HEK293 (cell line): Measurements from ENCODE around the gene ALKBH3.

Experiments
- CTCF ChIA-PET: fragments of 350-600 bp; formaldehyde crosslinking; extraction: SDS; loops from one replicate; lab custom pipeline; 2021; ENCODE audit warnings: antibody characterized with exemption; lab: Yijun Ruan, JAX
- POLR2A ChIA-PET: fragments of 300-600 bp; formaldehyde crosslinking; extraction: SDS; loops from one replicate; lab custom pipeline; 2020; ENCODE audit warnings: antibody characterized with exemption, inconsistent platforms; lab: Yijun Ruan, JAX
- H3K27ac ChIP-seq: fragments of 200-500 bp; sonication (Bioruptor generic); 2 replicates; pipeline ENCODE4 v1.5.1; 2014; ENCODE audit warnings: low read depth, low read length, control low read depth, inconsistent platforms; ENCODE audit errors: extremely low read depth
- H3K36me3 ChIP-seq, 2 experiments: fragments of 200-500 bp in 1 of 2; sonication (Bioruptor generic) in 1 of 2; 1 replicate in 1 of 2; 2 replicates in 1 of 2; pipeline ENCODE4 v1.5.1; 2014 to 2017; ENCODE audit warnings: inconsistent platforms in 2 of 2, low read length in 2 of 2; ENCODE audit not compliant: control insufficient read depth in 2 of 2, insufficient read depth in 1 of 2
- H3K4me1 ChIP-seq: fragments of 200-500 bp; sonication (Bioruptor generic); 2 replicates; pipeline ENCODE4 v1.5.1; 2014; ENCODE audit warnings: mild to moderate bottlenecking, low read length, inconsistent platforms; ENCODE audit not compliant: control insufficient read depth, insufficient read depth
- H3K4me3 ChIP-seq: 2 replicates; pipeline ENCODE4 v1.5.1; 2011; ENCODE audit warnings: low read depth, mild to moderate bottlenecking, control low read depth, low read length, moderate library complexity
- H3K9me3 ChIP-seq: fragments of 200-500 bp; sonication (Bioruptor generic); 2 replicates; pipeline ENCODE4 v1.5.1; 2014; ENCODE audit warnings: low read depth, low read length, inconsistent platforms; ENCODE audit not compliant: control insufficient read depth, insufficient read depth
- EGR2 ChIP-seq: fragments of 450-650 bp; formaldehyde crosslinking; IDR thresholded peaks from 2 replicates; pipeline ENCODE4 v1.5.1; 2016; ENCODE audit warnings: low read depth, missing biosample characterization, missing genetic modification characterization
- HOXA7 ChIP-seq: sonication (generic); formaldehyde crosslinking; IDR thresholded peaks from 2 replicates; pipeline ENCODE4 v1.8.1; 2022; ENCODE audit warnings: missing genetic modification reagents, borderline replicate concordance
- HOXC10 ChIP-seq: sonication (generic); formaldehyde crosslinking; IDR thresholded peaks from 2 replicates; pipeline ENCODE4 v1.8.1; 2023; ENCODE audit warnings: mild to moderate bottlenecking, missing genetic modification reagents
- OSR2 ChIP-seq: fragments of 450-650 bp; formaldehyde crosslinking; IDR thresholded peaks from 2 replicates; pipeline ENCODE4 v1.5.1; 2016; ENCODE audit warnings: missing biosample characterization, missing genetic modification characterization
- PRDM1 ChIP-seq: fragments of 450-650 bp; formaldehyde crosslinking; IDR thresholded peaks from 2 replicates; pipeline ENCODE4; 2016; ENCODE audit warnings: missing biosample characterization, missing genetic modification characterization
- SALL2 ChIP-seq: fragments of 450-650 bp; formaldehyde crosslinking; IDR thresholded peaks from 2 replicates; pipeline ENCODE4 v1.5.0; 2017; ENCODE audit warnings: missing biosample characterization, mild to moderate bottlenecking, missing genetic modification characterization, borderline replicate concordance
- SP3 ChIP-seq: fragments of 450-650 bp; formaldehyde crosslinking; IDR thresholded peaks from 2 replicates; pipeline ENCODE4 v1.5.1; 2016; ENCODE audit warnings: missing biosample characterization, missing genetic modification characterization
- ZBTB21 ChIP-seq: fragments of 450-650 bp; formaldehyde crosslinking; IDR thresholded peaks from 2 replicates; pipeline ENCODE4 v1.5.1; 2017; ENCODE audit warnings: missing biosample characterization, missing genetic modification characterization
- ZEB2 ChIP-seq: fragments of 450-650 bp; formaldehyde crosslinking; IDR thresholded peaks from 2 replicates; pipeline ENCODE4 v1.5.1; 2016; ENCODE audit warnings: missing biosample characterization, missing genetic modification characterization
- ZFHX2 ChIP-seq: fragments of 450-650 bp; formaldehyde crosslinking; conservative IDR thresholded peaks from 2 replicates; pipeline ENCODE4 v1.5.1; 2016; ENCODE audit warnings: missing biosample characterization, missing genetic modification characterization
- ZIC2 ChIP-seq: fragments of 450-650 bp; formaldehyde crosslinking; IDR thresholded peaks from 2 replicates; pipeline ENCODE4 v1.5.1; 2016; ENCODE audit warnings: missing biosample characterization, missing genetic modification characterization
- ZNF10 ChIP-seq: fragments of 450-650 bp; formaldehyde crosslinking; IDR thresholded peaks from 2 replicates; pipeline ENCODE4 v1.5.1; 2017; ENCODE audit warnings: missing biosample characterization, missing genetic modification characterization
- ZNF121 ChIP-seq: fragments of 450-650 bp; formaldehyde crosslinking; IDR thresholded peaks from 2 replicates; pipeline ENCODE4 v1.5.1; 2016; ENCODE audit warnings: missing biosample characterization, missing genetic modification characterization
- ZNF214 ChIP-seq: fragments of 450-650 bp; formaldehyde crosslinking; IDR thresholded peaks from 2 replicates; pipeline ENCODE4 v1.5.1; 2017; ENCODE audit warnings: missing biosample characterization, mild to moderate bottlenecking, missing genetic modification characterization, borderline replicate concordance
- ZNF23 ChIP-seq: fragments of 450-650 bp; formaldehyde crosslinking; IDR thresholded peaks from 2 replicates; pipeline ENCODE4 v1.5.1; 2016; ENCODE audit warnings: missing biosample characterization, missing genetic modification characterization, borderline replicate concordance
- ZNF248 ChIP-seq: fragments of 450-650 bp; formaldehyde crosslinking; IDR thresholded peaks from 2 replicates; pipeline ENCODE4 v1.5.1; 2017; ENCODE audit warnings: missing biosample characterization, missing genetic modification characterization
- ZNF366 ChIP-seq: fragments of 450-650 bp; formaldehyde crosslinking; conservative IDR thresholded peaks from 2 replicates; pipeline ENCODE4 v1.5.1; 2016; ENCODE audit warnings: missing biosample characterization, missing genetic modification characterization
- ZNF394 ChIP-seq: fragments of 450-650 bp; formaldehyde crosslinking; IDR thresholded peaks from 2 replicates; pipeline ENCODE4 v1.5.1; 2016; ENCODE audit warnings: missing biosample characterization, missing genetic modification characterization, mild to moderate bottlenecking, moderate library complexity, borderline replicate concordance
- ZNF521 ChIP-seq: fragments of 450-650 bp; formaldehyde crosslinking; IDR thresholded peaks from 2 replicates; pipeline ENCODE4 v1.5.1; 2017; ENCODE audit warnings: missing biosample characterization, mild to moderate bottlenecking, missing genetic modification characterization
- ZNF600 ChIP-seq: fragments of 450-650 bp; formaldehyde crosslinking; IDR thresholded peaks from 2 replicates; pipeline ENCODE4 v1.5.1; 2016; ENCODE audit warnings: missing biosample characterization, missing genetic modification characterization
- ZNF626 ChIP-seq: fragments of 450-650 bp; sonication (Bioruptor Pico); formaldehyde crosslinking; IDR thresholded peaks from 2 replicates; pipeline ENCODE4 v1.5.1; 2018; ENCODE audit warnings: missing biosample characterization, missing genetic modification characterization, inconsistent platforms
- ZNF629 ChIP-seq: fragments of 450-650 bp; formaldehyde crosslinking; IDR thresholded peaks from 2 replicates; pipeline ENCODE4 v1.5.1; 2017; ENCODE audit warnings: missing biosample characterization, missing genetic modification characterization
- ZNF701 ChIP-seq: fragments of 450-650 bp; formaldehyde crosslinking; IDR thresholded peaks from 2 replicates; pipeline ENCODE4 v1.5.1; 2016; ENCODE audit warnings: missing biosample characterization, missing genetic modification characterization
- ZNF707 ChIP-seq: fragments of 450-650 bp; formaldehyde crosslinking; IDR thresholded peaks from 2 replicates; pipeline ENCODE4 v1.5.1; 2016; ENCODE audit warnings: missing biosample characterization, missing genetic modification characterization
- ZNF792 ChIP-seq: fragments of 450-650 bp; formaldehyde crosslinking; IDR thresholded peaks from 2 replicates; pipeline ENCODE4 v1.5.1; 2016; ENCODE audit warnings: missing biosample characterization, missing genetic modification characterization
- ZNF837 ChIP-seq: fragments of 450-650 bp; formaldehyde crosslinking; IDR thresholded peaks from 2 replicates; pipeline ENCODE4 v1.5.1; 2016; ENCODE audit warnings: missing biosample characterization, missing genetic modification characterization
- TF ChIP-seq, protein P1 (sequence below): fragments of 450-650 bp; formaldehyde crosslinking; IDR thresholded peaks from 2 replicates; pipeline ENCODE4 v1.5.1; 2016; ENCODE audit warnings: missing biosample characterization, missing genetic modification characterization, borderline replicate concordance
- TF ChIP-seq, protein P2 (sequence below): fragments of 450-650 bp; formaldehyde crosslinking; IDR thresholded peaks from 2 replicates; pipeline ENCODE4 v1.5.1; 2016; ENCODE audit warnings: missing biosample characterization, missing genetic modification characterization
- TF ChIP-seq, protein P3 (sequence below): fragments of 450-650 bp; formaldehyde crosslinking; IDR thresholded peaks from 2 replicates; pipeline ENCODE4 v1.5.1; 2016; ENCODE audit warnings: missing biosample characterization, missing genetic modification characterization

The ALKBH3 gene

DNA sequence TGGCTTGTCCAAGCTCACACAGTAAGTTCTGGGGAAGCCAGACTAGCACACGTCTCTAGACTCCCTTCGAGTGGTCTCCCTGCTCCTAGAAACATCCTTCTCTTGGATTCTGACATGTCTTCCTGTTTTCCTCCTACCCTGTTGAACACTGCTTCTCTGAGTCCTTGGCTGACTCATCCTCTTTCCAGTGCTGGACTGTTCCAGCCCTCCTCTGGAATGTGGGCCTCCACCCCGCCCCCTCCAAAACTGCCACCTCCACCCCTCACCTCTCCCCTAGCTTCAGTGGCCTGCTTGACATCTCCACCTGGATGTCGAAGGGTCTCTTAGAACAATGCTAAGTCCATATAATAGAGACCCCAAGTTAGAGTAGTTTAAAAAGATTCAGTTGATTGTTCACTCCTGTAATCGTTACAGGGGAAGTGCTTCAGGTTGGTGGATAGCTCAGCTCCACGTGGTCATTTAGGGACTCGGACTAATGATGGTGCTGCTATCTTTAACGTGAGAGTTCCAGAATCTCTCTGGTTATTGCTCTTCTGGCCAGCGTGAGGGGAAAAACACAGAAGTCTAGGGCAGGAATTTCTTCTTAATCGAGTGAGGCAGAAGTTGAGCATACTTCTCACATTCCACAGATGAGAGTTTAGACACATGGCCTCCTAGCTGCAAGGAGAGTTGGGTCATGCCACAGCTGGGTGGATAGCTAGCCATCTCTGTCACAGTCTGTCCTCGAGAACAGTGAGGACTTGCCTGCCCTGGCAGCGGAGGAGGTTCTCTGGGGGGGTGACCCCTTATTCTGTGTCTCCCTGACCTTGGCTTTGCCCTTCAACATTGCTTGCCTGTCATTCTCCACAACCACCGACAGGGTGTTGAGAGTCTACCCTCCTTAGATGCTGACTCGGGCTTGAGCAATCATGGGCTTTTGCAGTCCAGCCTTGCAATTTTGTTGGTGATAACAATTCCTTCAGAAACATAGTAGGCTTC is 57.1 kb downstream of the ALKBH3 start (continued):
- TF ChIP-seq ZNF521 (no peak), ZNF121 (tag by site-specific recombination) (no peak), ZNF214 (no peak), ZNF626 (tag by site-specific recombination) (no peak), ZNF600 (tag by site-specific recombination) (no peak), PRDM1 (tag by site-specific recombination) (no peak), ZIC2 (tag by site-specific recombination) (no peak), OSR2 (no peak), EGR2 (tag by site-specific recombination) (peak; percentile 24; the same call in 1 of the 2 replicates), ZNF10 (tag by site-specific recombination) (no peak), ZFHX2 (tag by site-specific recombination) (peak; percentile 32; the same call in 1 of the 2 replicates), ZNF394 (no peak), ZNF792 (no peak)

DNA sequence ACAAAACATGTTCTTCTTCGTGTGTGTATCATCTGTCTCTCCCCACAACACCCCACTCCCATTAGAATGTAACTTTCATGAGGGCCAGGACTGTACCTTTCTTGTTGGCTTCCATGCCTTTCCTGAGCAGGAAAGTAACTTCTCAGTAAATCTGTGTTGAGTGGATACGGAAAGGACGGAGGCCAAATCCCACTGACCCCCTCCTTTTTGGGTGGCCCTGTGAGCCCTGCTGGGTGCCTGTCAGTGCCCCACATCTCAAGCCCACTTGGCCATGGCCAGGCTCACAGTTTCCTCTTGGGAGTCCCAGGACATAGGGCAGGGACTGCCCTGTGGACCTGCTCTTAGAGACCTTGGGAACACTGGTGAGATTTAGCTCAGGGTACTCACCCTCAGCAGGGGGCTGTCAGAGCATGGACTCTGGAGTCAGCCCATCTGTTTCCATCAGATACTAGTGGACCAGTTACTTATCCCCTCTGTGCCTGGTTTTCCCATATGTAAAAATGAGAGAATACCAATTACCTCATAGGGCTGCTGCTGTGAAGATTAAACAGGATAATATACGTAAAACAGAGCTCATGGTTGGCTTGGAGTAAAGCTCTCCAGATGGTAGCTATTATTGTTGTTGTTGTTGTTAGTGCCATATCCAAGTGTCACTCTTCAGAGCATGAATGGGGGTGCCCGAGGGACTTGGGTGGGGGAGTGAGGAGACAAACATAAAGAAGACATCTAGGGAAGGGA is 60.8 kb downstream of the ALKBH3 start:
- POLR2A ChIA-PET: interaction anchor here (1.0 to 2.0 kb wide), 2 partner anchors 8 to 18 kb away, joined by 3 to 10 read pairs; no protein-coding TSS in a partner anchor
- H3K4me1 ChIP-seq: no peaks in the 10 kb centered on the region
- peak overlapping the region; percentile 46 for H3K4me3 ChIP-seq
- H3K27ac ChIP-seq: no peak overlapping the region
- H3K36me3 ChIP-seq: no peaks in the 10 kb centered on the region
- no peaks in the 10 kb centered on the region for H3K9me3 ChIP-seq
- CTCF ChIA-PET: interaction anchor here (0.7 to 1.2 kb wide), 4 partner anchors 9 to 98 kb away, joined by 3 to 10 read pairs (median 4); no protein-coding TSS in a partner anchor
- TF ChIP-seq SALL2 (tag by site-specific recombination) (no peak), ZBTB21 (peak; percentile 62), ZNF366 (tag by site-specific recombination) (peak; percentile 59; the same call in 1 of the 2 replicates), ZIC2 (tag by site-specific recombination) (peak; percentile 23; the same call in 1 of the 2 replicates), ZEB2 (tag by site-specific recombination) (peak; percentile 73), HOXC10 (CRISPR knock-in tag) (no peak), ZNF600 (tag by site-specific recombination) (0 out of 2 replicates have a peak, but pooled peaks have one; percentile 60), ZNF248 (tag by site-specific recombination) (no peak), ZNF707 (tag by site-specific recombination) (no peak), SP3 (tag by site-specific recombination) (no peak), ZFHX2 (tag by site-specific recombination) (no peak), ZNF837 (no peak), ZNF23 (no peak), HOXA7 (CRISPR knock-in tag) (no peak), ZNF701 (no peak), ZNF629 (peak; percentile 67)
- TF ChIP-seq, protein P1, sequence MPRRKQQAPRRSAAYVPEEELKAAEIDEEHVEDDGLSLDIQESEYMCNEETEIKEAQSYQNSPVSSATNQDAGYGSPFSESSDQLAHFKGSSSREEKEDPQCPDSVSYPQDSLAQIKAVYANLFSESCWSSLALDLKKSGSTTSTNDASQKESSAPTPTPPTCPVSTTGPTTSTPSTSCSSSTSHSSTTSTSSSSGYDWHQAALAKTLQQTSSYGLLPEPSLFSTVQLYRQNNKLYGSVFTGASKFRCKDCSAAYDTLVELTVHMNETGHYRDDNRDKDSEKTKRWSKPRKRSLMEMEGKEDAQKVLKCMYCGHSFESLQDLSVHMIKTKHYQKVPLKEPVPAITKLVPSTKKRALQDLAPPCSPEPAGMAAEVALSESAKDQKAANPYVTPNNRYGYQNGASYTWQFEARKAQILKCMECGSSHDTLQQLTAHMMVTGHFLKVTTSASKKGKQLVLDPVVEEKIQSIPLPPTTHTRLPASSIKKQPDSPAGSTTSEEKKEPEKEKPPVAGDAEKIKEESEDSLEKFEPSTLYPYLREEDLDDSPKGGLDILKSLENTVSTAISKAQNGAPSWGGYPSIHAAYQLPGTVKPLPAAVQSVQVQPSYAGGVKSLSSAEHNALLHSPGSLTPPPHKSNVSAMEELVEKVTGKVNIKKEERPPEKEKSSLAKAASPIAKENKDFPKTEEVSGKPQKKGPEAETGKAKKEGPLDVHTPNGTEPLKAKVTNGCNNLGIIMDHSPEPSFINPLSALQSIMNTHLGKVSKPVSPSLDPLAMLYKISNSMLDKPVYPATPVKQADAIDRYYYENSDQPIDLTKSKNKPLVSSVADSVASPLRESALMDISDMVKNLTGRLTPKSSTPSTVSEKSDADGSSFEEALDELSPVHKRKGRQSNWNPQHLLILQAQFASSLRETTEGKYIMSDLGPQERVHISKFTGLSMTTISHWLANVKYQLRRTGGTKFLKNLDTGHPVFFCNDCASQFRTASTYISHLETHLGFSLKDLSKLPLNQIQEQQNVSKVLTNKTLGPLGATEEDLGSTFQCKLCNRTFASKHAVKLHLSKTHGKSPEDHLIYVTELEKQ (tag by site-specific recombination): no peak
- TF ChIP-seq, protein P2, sequence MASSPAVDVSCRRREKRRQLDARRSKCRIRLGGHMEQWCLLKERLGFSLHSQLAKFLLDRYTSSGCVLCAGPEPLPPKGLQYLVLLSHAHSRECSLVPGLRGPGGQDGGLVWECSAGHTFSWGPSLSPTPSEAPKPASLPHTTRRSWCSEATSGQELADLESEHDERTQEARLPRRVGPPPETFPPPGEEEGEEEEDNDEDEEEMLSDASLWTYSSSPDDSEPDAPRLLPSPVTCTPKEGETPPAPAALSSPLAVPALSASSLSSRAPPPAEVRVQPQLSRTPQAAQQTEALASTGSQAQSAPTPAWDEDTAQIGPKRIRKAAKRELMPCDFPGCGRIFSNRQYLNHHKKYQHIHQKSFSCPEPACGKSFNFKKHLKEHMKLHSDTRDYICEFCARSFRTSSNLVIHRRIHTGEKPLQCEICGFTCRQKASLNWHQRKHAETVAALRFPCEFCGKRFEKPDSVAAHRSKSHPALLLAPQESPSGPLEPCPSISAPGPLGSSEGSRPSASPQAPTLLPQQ: no peak
- TF ChIP-seq, protein P3, sequence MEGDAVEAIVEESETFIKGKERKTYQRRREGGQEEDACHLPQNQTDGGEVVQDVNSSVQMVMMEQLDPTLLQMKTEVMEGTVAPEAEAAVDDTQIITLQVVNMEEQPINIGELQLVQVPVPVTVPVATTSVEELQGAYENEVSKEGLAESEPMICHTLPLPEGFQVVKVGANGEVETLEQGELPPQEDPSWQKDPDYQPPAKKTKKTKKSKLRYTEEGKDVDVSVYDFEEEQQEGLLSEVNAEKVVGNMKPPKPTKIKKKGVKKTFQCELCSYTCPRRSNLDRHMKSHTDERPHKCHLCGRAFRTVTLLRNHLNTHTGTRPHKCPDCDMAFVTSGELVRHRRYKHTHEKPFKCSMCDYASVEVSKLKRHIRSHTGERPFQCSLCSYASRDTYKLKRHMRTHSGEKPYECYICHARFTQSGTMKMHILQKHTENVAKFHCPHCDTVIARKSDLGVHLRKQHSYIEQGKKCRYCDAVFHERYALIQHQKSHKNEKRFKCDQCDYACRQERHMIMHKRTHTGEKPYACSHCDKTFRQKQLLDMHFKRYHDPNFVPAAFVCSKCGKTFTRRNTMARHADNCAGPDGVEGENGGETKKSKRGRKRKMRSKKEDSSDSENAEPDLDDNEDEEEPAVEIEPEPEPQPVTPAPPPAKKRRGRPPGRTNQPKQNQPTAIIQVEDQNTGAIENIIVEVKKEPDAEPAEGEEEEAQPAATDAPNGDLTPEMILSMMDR (tag by site-specific recombination): no peak
